Stimulated activated CD4-positive, alpha-beta T cell treated with anti-CD3 and anti-CD28 coated beads, Interleukin-1b, Interleukin-23, amount 100 ng/mL, for 24 hours (primary cell): ENCODE results near the gene CBX8.

Experiments
- DNase-seq, 4 experiments: peaks; one replicate each; pipeline ENCODE4 v3.0.0-alpha.2; 2020; ENCODE audit warnings: low read depth in 4 of 4, low spot score in 1 of 4

Gene CBX8

GRCh38 chr17:79794659-79795511, 2.0 kb downstream of the CBX8 start:
- no peak for DNase-seq

- no peak for DNase-seq
Measured at GRCh38 chr17:79793924-79794304, 3.0 kb downstream of the CBX8 start.

GRCh38 chr17:79792984-79793923, 3.6 kb downstream of the CBX8 start:
- no peak for DNase-seq

GRCh38 chr17:79792341-79792871, 4.5 kb downstream of the CBX8 start:
- no peak for DNase-seq

GRCh38 chr17:79791735-79792161, 5.1 kb downstream of the CBX8 start:
- no peak for DNase-seq

GRCh38 chr17:79790805-79791734, 5.8 kb downstream of the CBX8 start:
- DNase-seq: no peak

DNA sequence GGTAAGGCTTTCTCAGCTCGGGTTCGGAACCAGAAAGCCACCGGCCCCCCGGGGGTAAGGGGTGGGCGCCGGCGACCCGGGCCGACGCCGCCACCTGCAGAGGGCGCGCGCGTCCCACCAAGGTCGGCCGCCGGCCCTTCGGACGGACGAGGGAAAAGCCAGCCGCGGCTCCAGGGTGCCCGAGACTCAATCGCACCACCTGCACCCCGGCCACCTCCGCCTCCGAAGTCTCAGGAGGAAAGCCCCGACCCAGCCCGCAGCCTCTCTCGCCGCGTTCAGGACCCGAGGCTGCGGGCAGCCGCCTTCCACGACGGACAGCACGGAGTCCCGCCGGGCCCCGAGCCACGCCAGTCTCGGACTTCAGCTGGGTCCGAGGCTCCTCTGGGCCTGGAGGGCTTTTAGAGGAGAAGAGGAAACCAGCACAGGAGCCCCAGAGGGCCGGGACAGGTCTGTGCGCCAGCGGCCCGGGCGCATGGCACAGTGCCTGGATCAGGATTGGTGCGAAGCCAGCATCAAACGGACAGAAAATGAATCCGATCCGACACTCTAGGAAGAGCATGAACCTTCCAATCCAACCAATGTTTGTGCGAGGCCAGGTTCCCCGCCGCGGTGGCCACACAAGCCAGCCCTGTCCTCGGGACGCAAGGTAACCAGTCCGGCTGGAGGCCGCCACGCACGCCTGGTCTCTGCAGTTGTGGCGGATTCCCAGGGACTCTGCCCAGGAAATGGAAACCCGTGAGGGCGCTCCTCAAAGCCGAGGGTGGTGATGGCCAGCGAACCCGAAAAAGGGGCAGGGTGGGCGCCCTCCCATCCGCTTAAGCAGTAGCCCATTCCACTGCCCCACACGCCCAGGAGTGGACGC, 6.7 kb downstream of the CBX8 start:
- no peak for DNase-seq

DNA sequence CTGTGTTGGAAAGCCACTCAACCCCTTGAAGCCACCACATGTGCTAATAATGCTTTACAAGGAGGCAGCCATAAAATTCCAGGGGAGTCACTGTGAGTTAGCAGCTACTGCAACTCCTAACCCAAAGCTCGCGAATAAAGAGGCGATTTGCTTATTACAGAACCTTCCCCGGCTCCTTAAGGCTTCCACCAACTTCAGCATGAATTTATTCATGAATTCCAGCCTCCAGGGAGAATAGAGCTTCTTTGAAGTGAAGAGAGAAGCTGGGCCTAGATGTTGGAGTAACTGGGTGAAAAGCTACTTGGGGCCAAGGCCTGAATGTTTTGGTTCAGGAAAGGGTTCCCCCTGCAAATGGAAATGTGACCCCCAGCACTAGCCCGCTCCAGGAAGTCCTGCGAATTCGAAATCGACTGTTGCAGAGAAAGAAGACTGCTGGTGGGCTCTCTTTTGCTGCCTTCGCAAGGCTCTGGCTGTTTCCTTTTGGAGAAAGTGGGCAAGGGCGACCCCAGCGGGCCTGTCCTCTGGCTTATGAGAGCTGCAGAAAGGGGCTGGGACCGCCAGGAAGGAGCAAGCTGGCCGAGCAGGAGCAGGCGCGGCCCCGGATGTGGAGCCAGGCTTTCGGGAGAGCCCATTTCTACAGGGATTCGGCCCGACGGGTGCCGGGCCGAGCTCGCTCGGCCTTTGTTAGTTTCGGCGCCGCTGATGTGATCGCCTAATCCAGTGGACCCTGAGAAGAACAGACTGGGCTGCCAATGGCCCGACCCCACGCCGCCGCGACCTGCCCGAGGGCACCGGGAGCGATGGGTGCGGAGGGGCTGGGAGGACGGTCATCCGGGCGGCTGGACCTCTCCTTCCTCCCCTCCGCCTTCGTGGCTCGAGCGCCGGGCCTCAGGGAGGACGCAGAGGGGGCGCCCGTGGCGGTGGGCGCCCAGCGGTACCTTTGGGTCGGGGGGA, 7.6 kb downstream of the CBX8 start:
- no peak for DNase-seq

DNA sequence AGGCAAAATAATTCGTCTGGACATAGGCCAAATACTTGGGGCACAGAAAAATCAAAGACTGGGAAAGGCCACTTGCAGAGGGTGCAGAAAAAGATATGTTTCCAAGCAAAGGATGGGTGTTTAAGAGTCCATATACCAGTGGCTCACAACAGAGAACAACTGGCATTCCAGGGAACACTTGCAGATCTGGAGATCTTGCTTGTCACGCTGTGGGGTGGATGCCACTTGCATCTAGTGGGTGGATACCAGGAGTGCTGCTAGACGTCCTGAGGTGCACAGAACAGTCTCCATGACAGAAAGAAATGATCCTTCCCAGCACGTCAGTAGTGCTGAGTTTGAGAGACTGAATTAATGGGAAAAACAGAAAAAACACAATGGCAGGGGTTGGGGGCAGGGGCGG, 8.4 kb downstream of the CBX8 start:
- no peak for DNase-seq

GRCh38 chr17:79786930-79787643, 9.8 kb downstream of the CBX8 start:
- no peak for DNase-seq

DNA sequence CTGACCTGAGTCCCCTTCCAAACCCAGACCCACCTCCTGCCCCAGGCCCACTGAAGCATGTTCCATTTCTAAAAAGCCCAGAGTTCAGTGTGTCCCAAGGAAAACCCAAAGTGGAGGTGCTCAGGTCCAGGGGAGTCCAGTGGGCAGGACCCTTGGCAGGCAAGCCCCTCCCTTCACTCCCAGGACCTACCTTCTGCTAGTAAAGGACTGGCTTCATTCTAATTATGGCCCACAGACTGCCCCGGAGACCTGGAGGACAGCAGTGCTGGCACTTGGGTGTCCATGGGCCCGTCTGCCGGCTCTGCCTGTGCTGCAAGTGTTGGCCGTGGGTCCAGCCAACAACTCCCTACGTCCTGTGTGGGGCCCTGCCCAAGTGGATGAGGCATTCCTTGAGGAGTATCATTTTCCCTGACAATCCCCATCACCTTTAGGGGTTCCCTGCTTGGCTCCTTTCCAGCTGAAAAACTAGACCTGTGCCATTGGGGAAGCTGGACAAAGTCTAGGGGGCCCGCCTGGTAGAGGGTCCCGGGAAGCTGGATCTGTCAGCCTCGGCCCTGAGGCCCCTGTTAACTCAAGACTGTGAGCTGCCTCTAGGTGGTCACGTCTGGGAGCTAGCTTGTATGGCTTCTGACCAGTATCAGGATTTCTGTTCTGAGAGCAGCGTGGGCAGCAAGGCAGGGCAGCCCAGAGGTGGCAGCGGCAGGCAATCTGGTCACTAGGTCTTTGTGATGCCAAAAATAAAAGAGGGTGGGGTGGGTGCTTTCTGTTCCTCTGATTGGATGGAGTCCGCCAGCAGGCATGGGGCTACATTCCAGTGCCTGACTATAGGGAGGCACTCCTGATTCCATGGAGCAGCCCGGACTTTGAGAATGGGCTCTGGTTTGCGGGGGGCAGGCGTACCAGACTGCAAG, 10.7 kb downstream of the CBX8 start:
- DNase-seq: no peak

DNA sequence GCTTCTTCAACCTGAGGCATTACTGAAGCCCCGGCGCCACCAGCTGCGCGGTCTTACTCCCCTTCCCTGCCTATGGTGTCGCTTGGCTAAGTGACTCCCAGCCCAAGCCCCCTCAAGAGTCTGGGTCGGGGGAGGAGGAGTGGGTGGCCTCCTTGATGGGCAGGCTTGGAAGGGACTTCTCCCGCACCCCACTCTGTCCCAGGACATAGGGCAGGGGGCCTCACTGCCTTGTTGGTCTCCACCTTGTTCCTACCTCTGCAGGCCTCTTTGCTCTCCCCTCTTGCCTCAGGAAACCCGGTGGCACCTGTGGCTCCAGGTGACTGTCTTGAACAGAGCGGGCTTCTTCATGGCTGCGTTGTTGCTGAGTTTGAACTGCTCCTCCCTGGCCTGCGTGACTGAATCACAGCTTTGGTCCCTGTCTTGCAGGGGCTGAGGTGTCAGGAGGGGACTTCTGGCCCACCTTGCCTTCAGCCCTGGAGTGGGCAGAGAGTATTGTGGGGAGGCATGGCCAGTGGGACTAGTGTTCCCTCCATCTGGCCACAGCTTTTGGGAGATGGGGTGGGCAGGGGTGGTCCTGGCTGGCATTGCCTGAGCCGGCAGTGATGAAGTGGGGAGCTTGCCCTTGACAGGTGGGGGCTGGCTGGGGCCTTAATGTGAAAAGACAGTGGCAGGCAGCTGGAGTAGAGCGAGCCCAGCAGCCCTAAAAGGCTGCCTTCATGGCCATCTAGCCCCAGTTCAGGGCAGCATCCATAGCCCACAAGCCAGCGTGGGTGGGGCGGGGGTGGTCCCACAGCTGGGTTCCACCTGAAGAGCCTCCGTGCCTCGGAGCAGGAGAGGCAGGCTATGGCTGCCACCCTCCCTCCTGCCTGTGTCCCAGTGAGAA, 11.6 kb downstream of the CBX8 start:
- no peak for DNase-seq

DNA sequence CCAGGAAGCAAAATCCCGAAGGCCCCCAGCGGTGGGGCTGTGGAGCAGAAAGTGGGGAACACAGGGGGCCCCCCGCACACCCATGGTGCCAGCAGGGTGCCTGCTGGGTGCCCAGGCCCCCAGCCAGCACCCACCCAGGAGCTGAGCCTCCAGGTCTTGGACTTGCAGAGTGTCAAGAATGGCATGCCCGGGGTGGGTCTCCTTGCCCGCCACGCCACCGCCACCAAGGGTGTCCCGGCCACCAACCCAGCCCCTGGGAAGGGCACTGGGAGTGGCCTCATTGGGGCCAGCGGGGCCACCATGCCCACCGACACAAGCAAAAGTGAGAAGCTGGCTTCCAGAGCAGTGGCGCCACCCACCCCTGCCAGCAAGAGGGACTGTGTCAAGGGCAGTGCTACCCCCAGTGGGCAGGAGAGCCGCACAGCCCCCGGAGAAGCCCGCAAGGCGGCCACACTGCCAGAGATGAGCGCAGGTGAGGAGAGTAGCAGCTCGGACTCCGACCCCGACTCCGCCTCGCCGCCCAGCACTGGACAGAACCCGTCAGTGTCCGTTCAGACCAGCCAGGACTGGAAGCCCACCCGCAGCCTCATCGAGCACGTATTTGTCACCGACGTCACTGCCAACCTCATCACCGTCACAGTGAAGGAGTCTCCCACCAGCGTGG, 12.4 kb downstream of the CBX8 start:
- no peak for DNase-seq

- no peak for DNase-seq
Measured at GRCh38 chr17:79783891-79784290, 13.0 kb downstream of the CBX8 start.
